ENCODE measurements around the gene DROSHA.

DROSHA gene

GRCh38 chr5:31530541-31531265 lies 1.2 kb downstream of the DROSHA start:
- DNase-seq = peak; percentile 27

- no peak for DNase-seq
Observed at GRCh38 chr5:31523041-31523440, 8.9 kb downstream of the DROSHA start.

- peak; percentile 14 for DNase-seq
Observed at GRCh38 chr5:31516802-31517201, 15.1 kb downstream of the DROSHA start.

- DNase-seq = no peak
Observed at GRCh38 chr5:31511305-31511704, 20.6 kb downstream of the DROSHA start.

GRCh38 chr5:31504529-31504928 lies 27.4 kb downstream of the DROSHA start:
- no peak for DNase-seq

GRCh38 chr5:31502506-31502905 lies 29.4 kb downstream of the DROSHA start:
- DNase-seq = no peak

- DNase-seq = no peak
Observed at GRCh38 chr5:31500256-31500655, 31.6 kb downstream of the DROSHA start.

- DNase-seq = no peak
Observed at GRCh38 chr5:31496891-31497290, 35.0 kb downstream of the DROSHA start.

GRCh38 chr5:31496301-31496700 lies 35.6 kb downstream of the DROSHA start:
- no peak for DNase-seq

GRCh38 chr5:31495336-31495735 lies 36.6 kb downstream of the DROSHA start:
- DNase-seq = no peak

GRCh38 chr5:31492869-31493268 lies 39.0 kb downstream of the DROSHA start:
- no peak for DNase-seq

GRCh38 chr5:31487506-31487905 lies 44.4 kb downstream of the DROSHA start:
- no peak for DNase-seq

GRCh38 chr5:31486441-31486840 lies 45.5 kb downstream of the DROSHA start:
- no peak for DNase-seq

GRCh38 chr5:31485376-31486207 lies 46.3 kb downstream of the DROSHA start:
- DNase-seq = no peak

- no peak for DNase-seq
Observed at GRCh38 chr5:31481531-31482165, 50.2 kb downstream of the DROSHA start.

GRCh38 chr5:31479706-31480105 lies 52.2 kb downstream of the DROSHA start:
- no peak for DNase-seq

- DNase-seq = no peak
Observed at GRCh38 chr5:31478901-31479300, 53.0 kb downstream of the DROSHA start.

GRCh38 chr5:31477971-31478370 lies 53.9 kb downstream of the DROSHA start:
- DNase-seq = no peak

GRCh38 chr5:31477516-31477915 lies 54.4 kb downstream of the DROSHA start:
- no peak for DNase-seq

- no peak for DNase-seq
Observed at GRCh38 chr5:31476738-31477141, 55.2 kb downstream of the DROSHA start.

- DNase-seq = peak; percentile 36
Observed at GRCh38 chr5:31471916-31472315, 60.0 kb downstream of the DROSHA start.

GRCh38 chr5:31471040-31471439 lies 60.9 kb downstream of the DROSHA start:
- DNase-seq = peak; percentile 3

GRCh38 chr5:31470608-31471007 lies 61.3 kb downstream of the DROSHA start:
- DNase-seq = peak; percentile 87

GRCh38 chr5:31469886-31470285 lies 62.0 kb downstream of the DROSHA start:
- DNase-seq = no peak

Measured in hematopoietic multipotent progenitor cell treated with erythropoietin and hydrocortisone succinate and interleukin-3 and kit ligand, for 6 days (in vitro differentiated cells).